NCI-H1092 (cell line): ENCODE measurements around the gene SERP2.

Source experiments
- DNase-seq: peaks from one replicate; lab custom pipeline; 2025; lab: John Stamatoyannopoulos, UW

SERP2 gene

GRCh38 chr13:44359983-44360375 lies 13.6 kb upstream of the SERP2 start:
- no peak for DNase-seq

- DNase-seq = no peak
Measured at GRCh38 chr13:44362394-44363040, 11.1 kb upstream of the SERP2 start.

- DNase-seq = no peak
Measured at GRCh38 chr13:44363631-44364344, 9.8 kb upstream of the SERP2 start.

DNA sequence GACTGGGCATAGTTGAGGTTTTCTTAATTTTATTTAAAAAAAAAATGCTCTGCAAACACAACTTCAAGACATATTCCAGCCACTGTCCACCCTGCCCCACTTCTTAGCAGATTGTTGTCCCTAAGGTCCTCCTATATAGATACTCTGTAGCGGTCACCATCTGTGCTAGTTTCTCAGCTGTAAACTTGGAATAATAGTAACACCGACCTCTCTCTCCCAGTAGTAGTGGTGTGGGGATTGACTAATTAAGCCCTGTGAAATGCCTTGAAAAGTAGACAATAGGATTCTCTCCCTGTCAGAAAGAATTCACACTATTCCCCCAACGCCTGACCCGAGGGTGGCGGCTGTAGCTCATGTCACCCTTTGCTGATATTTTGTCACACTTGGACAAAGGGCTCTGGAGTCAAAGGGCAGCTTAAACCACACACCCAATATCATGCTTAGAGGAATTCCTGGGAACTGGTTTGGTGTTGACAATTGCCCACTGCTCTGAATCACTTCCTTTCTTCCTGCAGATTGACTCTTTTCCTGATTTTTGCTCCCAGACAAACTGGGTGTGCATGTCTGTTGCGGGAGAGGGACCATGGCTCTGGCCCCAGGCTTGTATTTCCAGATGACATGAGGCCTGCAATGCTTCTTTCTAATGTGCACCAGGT lies 9.2 kb upstream of the SERP2 start:
- no peak for DNase-seq

DNA sequence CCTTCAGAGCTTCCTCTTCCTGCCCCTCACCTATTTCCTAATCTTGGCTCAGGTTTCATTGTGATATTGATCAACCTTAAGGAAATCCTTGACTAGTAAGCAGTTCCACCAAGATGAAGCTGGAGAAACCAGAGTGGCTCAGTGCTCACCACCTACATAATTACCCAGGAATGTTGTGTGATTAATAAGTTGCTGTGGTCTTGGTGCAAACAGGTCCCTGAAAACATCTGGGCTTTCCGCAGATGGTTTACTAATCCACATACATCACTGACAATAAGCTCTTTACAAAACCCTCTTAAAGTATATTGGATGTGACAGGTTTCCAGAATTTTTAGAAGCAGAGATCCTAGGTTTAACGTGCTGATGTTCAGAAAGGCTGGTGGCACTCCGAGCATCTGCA lies 8.6 kb upstream of the SERP2 start:
- no peak for DNase-seq

DNA sequence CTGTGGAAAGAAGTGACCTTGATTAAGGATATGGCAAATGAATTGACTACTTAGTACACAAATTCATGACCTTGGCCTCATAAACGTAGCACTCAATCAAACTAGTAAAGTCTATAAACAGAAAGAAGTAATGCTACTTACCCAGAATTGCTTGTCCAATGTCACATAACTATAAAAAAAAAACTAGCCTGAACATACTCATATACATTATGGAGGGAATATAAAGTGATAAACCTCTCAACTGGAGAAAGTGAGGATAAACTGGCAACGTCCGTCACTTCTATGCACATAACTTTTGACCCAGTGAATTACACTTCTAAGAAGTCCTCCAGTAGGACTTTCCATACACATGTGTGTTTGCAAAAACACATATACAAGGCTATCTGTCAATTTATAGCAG lies 7.7 kb upstream of the SERP2 start:
- DNase-seq = no peak

- no peak for DNase-seq
Measured at GRCh38 chr13:44368062-44368591, 5.5 kb upstream of the SERP2 start.

DNA sequence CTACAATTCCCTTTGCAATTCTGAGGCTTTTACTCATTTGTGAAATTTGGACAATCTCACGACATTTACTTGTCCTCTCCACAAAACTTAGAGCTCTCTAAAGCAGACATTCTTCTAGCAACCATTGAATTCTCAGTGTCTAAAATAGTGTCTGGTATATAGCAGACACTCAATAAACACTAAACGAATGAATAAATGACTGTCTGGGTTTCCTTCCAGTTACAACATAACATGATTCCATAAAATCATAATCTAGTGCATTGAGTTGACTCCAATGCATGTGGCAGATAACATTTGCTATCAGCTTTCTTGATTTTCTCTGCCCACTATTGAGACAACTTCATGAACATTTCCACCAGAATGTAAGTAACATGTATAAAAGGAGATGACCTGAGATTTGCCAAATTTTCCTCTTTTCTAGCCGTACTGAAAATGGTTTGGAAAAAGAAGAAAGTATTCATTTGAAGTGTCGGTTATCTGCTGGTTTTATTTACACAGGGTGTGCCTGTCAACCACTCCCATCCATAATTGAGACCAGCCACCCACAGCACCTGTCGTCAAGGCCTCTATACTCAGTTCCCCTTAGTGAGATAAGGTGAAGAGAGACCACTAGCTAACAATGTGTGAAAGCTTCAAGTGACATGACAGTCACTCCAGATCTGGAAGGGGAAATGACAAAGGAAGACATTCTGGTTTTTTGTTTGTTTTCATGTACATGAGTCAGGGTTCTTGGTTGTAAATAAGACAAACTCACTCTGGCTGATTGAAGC lies 4.8 kb upstream of the SERP2 start:
- no peak for DNase-seq

DNA sequence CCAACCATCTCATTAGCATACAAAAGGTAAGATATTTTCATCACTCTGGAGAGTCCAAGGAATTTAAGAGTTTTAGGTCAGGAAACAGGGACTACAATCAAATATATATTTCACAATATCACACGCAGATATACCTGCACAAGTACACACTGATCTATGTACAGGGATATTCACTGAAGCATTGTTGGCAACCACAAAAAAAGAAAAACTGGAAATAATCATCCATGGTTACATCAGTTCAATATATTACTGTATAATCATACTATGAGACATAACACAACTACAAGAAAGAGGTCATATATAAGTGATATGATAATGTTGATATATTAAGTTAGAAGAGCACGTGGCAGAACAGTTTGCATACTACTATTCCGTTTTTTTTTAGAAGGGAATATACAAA lies 2.2 kb upstream of the SERP2 start:
- no peak for DNase-seq

- DNase-seq = no peak
Measured at GRCh38 chr13:44373247-44373600, 400 bp upstream of the SERP2 start.

- no peak for DNase-seq
Measured at GRCh38 chr13:44374348-44374712, 706 bp downstream of the SERP2 start.

- no peak for DNase-seq
Measured at GRCh38 chr13:44378277-44378676, 4.7 kb downstream of the SERP2 start.

- no peak for DNase-seq
Measured at GRCh38 chr13:44379885-44380284, 6.3 kb downstream of the SERP2 start.

DNA sequence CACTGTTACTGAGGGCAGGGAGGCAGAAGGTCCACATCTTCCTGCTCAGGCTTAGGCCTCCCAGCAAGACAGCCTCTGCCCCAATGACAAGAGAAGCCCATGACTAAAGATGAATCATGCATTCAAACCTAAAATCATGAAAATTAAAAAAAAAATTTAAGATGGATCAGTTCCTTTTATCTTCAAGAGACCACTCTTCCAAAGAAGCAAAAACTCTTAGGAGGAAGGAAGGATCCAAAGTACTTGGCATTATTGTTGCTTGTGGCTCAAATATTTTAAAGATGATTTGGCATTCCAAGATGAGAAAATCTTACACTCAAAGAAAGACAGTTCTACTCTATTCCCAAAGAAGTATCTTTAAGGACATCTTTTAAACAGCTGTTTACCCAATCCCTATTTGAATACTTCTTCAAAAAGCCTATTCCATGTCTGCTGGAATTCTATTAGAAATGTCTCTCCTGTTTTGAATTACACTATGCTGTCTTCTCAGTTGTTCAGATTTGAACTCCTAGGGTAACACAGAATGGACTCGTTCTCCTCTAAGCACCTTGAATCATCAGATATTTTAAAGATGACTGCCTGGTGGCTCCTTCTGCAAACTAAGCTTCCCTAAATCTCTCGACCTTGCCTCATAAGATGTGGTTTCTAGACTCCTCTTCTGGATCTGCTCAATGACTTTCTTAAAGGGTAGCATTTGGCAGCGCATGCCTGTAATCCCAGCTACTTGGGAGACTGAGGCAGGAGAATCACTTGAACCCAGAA lies 7.0 kb downstream of the SERP2 start:
- DNase-seq = no peak

- DNase-seq = no peak
Measured at GRCh38 chr13:44382635-44383145, 9.1 kb downstream of the SERP2 start.

DNA sequence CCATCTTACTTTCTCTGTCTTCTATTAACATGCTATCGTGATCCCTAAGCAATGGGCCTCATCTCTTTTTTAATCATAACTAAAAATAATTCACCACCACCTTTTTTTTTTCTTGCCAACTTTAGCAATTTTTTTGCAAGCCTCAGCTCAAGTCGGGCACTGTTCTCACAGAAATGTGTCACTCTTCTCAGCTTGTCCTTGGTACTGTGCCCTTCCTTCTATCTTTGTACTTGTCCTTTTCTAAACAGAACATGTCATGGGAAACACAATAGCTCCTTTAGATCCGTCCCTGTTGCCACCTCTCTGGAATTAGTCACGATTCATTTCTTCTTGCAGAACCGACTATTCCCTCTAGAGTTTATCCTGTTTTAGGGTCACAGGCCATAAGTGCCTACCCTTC lies 10.3 kb downstream of the SERP2 start:
- DNase-seq = no peak

DNA sequence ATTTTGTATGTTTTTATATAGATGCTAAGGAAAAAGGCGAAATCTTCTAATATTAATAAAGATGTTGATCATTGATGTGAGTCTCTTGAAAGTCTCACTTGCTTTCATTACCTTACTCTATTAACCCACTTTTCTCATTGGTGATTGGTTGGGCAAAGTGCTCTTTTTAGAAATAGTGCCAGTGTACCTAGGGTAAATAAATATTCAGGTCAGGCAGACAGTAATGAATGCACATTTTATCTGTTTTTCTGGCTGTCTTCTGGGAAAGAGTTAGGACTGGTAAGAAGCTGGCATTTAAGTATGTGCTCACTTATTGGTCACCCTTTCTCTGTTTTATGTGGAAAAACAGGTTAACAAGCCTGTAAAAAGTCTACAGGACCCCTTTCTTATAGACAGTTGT lies 11.2 kb downstream of the SERP2 start:
- DNase-seq = no peak

DNA sequence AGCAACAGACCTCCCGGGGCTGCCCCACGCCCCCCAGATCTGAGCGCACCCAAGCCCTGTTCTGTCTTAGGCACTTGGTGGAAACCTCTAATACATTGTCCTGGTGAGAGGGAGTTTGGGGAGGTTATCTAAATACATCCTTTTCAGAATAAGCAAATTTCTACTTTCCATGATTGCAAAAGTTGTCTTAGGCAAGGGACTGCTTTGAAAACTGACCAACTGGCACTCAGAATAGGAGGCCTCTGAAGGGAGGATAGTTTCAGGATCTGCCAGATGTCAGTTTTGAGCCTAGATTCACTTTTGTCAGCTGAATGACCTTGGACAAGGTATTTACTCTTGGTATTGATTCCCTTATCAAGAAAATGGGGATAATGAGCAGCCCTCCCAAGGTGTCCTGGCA lies 11.8 kb downstream of the SERP2 start:
- DNase-seq = no peak

DNA sequence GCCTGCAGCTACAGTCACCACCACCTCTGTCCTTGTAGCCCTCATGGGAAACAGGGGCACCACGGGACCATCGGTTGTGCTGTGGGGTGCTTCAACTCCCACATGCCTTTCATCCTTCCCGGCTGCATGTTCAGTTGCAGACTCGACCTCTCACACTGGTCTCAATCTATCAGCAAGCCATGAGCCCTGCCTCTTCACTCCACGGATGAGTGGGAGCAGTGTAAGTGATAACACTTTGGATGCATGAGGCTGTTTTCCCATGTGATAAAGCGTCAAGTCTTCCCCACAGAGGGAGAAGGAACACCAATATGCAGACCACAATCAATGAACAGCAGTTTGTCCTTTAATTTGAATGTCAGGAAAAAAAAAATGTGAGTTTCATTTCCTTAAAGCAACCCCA lies 12.2 kb downstream of the SERP2 start:
- no peak for DNase-seq

- DNase-seq = no peak
Measured at GRCh38 chr13:44386913-44387556, 13.4 kb downstream of the SERP2 start.

- no peak for DNase-seq
Measured at GRCh38 chr13:44388427-44389059, 14.9 kb downstream of the SERP2 start.
